A673 (cell line): ENCODE results near the gene WFDC2.
"Not testable (repeated sequence)": the region's sequence is repeated elsewhere in the genome, so short reads cannot be mapped to it uniquely, and the experiment has no call there.

Experiments
- EZH2 ChIP-seq: fragments of 200-600 bp; sonication (generic); IDR thresholded peaks from 2 replicates; pipeline ENCODE4 v1.6.1; 2017; ENCODE audit warnings: borderline replicate concordance, low read depth, mild to moderate bottlenecking, mixed read lengths, antibody characterized with exemption, low read length; ENCODE audit not compliant: poor library complexity, severe bottlenecking
- TF ChIP-seq, protein P1 (sequence below): fragments of 300-800, 200-600 bp; sonication (generic); conservative IDR thresholded peaks from 2 replicates; pipeline ENCODE4 v1.5.1; 2017; ENCODE audit warnings: low read depth, mild to moderate bottlenecking, antibody characterized with exemption, low read length, moderate library complexity, mixed read lengths

DNA sequence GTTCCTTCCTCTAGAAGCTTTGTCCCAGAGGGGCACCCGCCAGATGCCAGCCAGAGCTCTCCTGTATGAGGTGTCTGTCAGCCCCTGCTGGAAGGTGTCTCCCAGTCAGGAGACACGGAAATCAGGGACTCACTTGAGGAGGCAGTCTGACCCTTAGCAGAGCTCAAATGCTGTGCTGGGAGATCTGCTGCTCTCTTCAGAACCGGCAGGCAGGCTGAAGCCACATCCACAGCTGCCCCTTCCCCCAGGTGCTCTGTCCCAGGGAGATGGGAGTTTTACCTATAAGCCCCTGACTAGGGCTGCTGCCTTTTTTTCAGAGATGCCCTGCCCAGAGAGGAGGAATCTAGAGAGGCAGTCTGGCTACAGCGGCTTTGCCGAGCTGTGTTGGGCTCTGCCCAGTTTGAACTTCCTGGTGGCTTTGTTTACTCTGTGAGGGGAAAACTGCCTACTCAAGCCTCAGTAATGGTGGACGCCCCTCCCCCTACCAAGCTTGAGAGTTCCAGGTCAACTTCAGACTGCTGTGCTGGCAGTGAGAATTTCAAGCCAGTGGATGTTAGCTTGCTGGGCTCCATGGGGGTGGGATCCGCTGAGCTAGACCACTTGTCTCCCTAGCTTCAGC is 8.1 kb downstream of the WFDC2 start:
- TF ChIP-seq, protein P1, sequence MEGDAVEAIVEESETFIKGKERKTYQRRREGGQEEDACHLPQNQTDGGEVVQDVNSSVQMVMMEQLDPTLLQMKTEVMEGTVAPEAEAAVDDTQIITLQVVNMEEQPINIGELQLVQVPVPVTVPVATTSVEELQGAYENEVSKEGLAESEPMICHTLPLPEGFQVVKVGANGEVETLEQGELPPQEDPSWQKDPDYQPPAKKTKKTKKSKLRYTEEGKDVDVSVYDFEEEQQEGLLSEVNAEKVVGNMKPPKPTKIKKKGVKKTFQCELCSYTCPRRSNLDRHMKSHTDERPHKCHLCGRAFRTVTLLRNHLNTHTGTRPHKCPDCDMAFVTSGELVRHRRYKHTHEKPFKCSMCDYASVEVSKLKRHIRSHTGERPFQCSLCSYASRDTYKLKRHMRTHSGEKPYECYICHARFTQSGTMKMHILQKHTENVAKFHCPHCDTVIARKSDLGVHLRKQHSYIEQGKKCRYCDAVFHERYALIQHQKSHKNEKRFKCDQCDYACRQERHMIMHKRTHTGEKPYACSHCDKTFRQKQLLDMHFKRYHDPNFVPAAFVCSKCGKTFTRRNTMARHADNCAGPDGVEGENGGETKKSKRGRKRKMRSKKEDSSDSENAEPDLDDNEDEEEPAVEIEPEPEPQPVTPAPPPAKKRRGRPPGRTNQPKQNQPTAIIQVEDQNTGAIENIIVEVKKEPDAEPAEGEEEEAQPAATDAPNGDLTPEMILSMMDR, result not testable (repeated sequence)
- TF ChIP-seq EZH2, result not testable (repeated sequence)
